Activated CD8-positive, alpha-beta T cell treated with anti-CD3 and anti-CD28 coated beads for 36 hours (primary cell): ENCODE results near the gene KDM5B. TPM values are rescaled to one million over a fixed set of nuclear protein-coding genes. Genes with fewer than 3 reads are reported as not detected.

ENCODE experiments used
- ATAC-seq: fragments of 200-7000 bp; cut with Tn5 transposase; one replicate; pipeline ENCODE4 v1.10.0; 2021; ENCODE audit warnings: mild to moderate bottlenecking, moderate library complexity
- CTCF ChIA-PET: fragments of 350-600 bp; sonication (Branson Sonifier 250); formaldehyde crosslinking; loops from one replicate; lab custom pipeline; 2021; ENCODE audit warnings: antibody characterized with exemption; lab: Charles Lee
- POLR2A ChIA-PET: fragments of 350-600 bp; sonication (Branson Sonifier 250); formaldehyde crosslinking; loops from one replicate; lab custom pipeline; 2021; ENCODE audit warnings: antibody characterized with exemption; lab: Charles Lee
- DNase-seq: peaks from one replicate; pipeline ENCODE4 v3.0.0-alpha.2; 2020
- H3K27ac Mint-ChIP-seq: one replicate; pipeline ENCODE4 v1.8.0; 2021; ENCODE audit warnings: mild to moderate bottlenecking, mixed read lengths
- H3K27me3 Mint-ChIP-seq: one replicate; pipeline ENCODE4 v1.8.0; 2021; ENCODE audit warnings: mixed read lengths
- H3K36me3 Mint-ChIP-seq: one replicate; pipeline ENCODE4 v1.8.0; 2021; ENCODE audit warnings: low read depth, mixed read lengths
- H3K4me1 Mint-ChIP-seq: one replicate; pipeline ENCODE4 v1.8.0; 2021; ENCODE audit warnings: low read depth, mixed read lengths
- H3K4me3 Mint-ChIP-seq: one replicate; pipeline ENCODE4 v1.8.0; 2021; ENCODE audit warnings: mild to moderate bottlenecking, moderate library complexity, mixed read lengths
- H3K9me3 Mint-ChIP-seq: one replicate; pipeline ENCODE4 v1.8.0; 2021; ENCODE audit warnings: mixed read lengths
- CTCF ChIP-seq: fragments of 200-600 bp; IDR thresholded peaks from one replicate; pipeline ENCODE4 v1.8.0; 2022; ENCODE audit warnings: antibody characterized with exemption, mild to moderate bottlenecking
- intact Hi-C: fragments of 100-400 bp; cut with micrococcal nuclease; formaldehyde crosslinking; loops from one replicate; pipeline ENCODE4 v1.10.0; 2022
- total RNA-seq, 2 experiments: library from RNA; stranded (reverse); gene quantifications; one replicate each; pipeline ENCODE4 v1.2.3, GENCODE V29; 2021

The KDM5B gene
- total RNA-seq, 2 experiments from 2014 or later, result 54.8 to 60.3 TPM

- TF ChIP-seq CTCF, result no peak
- ATAC-seq (no peak), DNase-seq (no peak)
- no peaks in the 10 kb centered on the region for H3K27me3 Mint-ChIP-seq
- H3K9me3 Mint-ChIP-seq, result no peaks in the 10 kb centered on the region
- peaks cover 29% of the 10 kb centered on the region for H3K4me1 Mint-ChIP-seq
- ChIA-PET CTCF (interaction anchor here (0.8 to 2.8 kb wide), 3 partner anchors 11 to 201 kb away, joined by 3 to 8 read pairs (median 3); no protein-coding TSS in a partner anchor), POLR2A (no interaction called here)
- peaks cover 3% of the 10 kb centered on the region for H3K36me3 Mint-ChIP-seq
- H3K27ac Mint-ChIP-seq, result no peak overlapping the region
- H3K4me3 Mint-ChIP-seq, result no peak overlapping the region
- intact Hi-C loops, result no loop called here
These were observed 21.4 kb downstream of the KDM5B start for GRCh38 chr1:202786804-202787203.

GRCh38 chr1:202781180-202781579, 27.0 kb downstream of the KDM5B start:
- ATAC-seq (no peak), DNase-seq (no peak)
- TF ChIP-seq CTCF, result no peak
- H3K36me3 Mint-ChIP-seq, result peaks cover 1% of the 10 kb centered on the region
- peaks cover 24% of the 10 kb centered on the region for H3K4me1 Mint-ChIP-seq
- H3K27ac Mint-ChIP-seq, result no peak overlapping the region
- H3K4me3 Mint-ChIP-seq, result no peak overlapping the region
- H3K9me3 Mint-ChIP-seq, result no peaks in the 10 kb centered on the region
- ChIA-PET CTCF (interaction anchor here (0.7 to 2.0 kb wide), 10 partner anchors 11 to 486 kb away, joined by 3 to 5 read pairs (median 3); no protein-coding TSS in a partner anchor), POLR2A (no interaction called here)
- intact Hi-C loops, result no loop called here
- H3K27me3 Mint-ChIP-seq, result no peaks in the 10 kb centered on the region

DNA sequence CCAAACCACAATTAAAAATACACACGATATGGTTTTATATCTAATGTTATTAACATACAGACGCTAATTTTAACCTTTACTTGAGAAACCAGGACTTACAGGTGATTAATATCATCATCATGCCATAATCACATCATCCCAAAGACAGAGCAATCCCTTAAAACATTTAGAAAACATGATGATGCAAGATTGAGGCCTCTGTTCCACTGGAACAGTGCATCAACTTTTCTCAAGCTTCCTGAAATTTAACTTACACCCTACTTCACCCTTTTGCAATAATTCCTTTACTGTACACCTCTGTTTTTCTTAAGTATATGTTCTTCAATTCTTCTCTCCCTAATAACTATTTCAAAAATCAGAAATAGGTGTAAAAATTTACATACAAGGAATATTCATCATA, 38.1 kb downstream of the KDM5B start:
- POLR2A ChIA-PET, result no interaction called here
- ATAC-seq (no peak), DNase-seq (no peak)
- intact Hi-C loops, result no loop called here
- H3K27ac Mint-ChIP-seq, result no peak overlapping the region
- no peak for TF ChIP-seq CTCF
- no peak overlapping the region for H3K4me3 Mint-ChIP-seq
- peaks cover 17% of the 10 kb centered on the region for H3K36me3 Mint-ChIP-seq
- no peaks in the 10 kb centered on the region for H3K4me1 Mint-ChIP-seq
- CTCF ChIA-PET, result no interaction called here
- no peaks in the 10 kb centered on the region for H3K27me3 Mint-ChIP-seq
- H3K9me3 Mint-ChIP-seq, result no peaks in the 10 kb centered on the region

GRCh38 chr1:202765721-202766120, 42.5 kb downstream of the KDM5B start:
- ChIA-PET POLR2A (interaction anchor here (0.7 kb wide), 1 partner anchor 11 kb away, joined by 3 read pairs; no protein-coding TSS in a partner anchor), CTCF (interaction anchor here (0.6 to 1.5 kb wide), 2 partner anchors 46 to 393 kb away, joined by 3 read pairs; no protein-coding TSS in a partner anchor)
- H3K9me3 Mint-ChIP-seq, result no peaks in the 10 kb centered on the region
- no peak for TF ChIP-seq CTCF
- no peak overlapping the region for H3K4me3 Mint-ChIP-seq
- intact Hi-C loops, result no loop called here
- no peak for ATAC-seq
- no peaks in the 10 kb centered on the region for H3K27me3 Mint-ChIP-seq
- H3K27ac Mint-ChIP-seq, result no peak overlapping the region
- H3K36me3 Mint-ChIP-seq, result peaks cover 13% of the 10 kb centered on the region
- H3K4me1 Mint-ChIP-seq, result no peaks in the 10 kb centered on the region
- DNase-seq, result no peak

GRCh38 chr1:202762019-202762418, 46.2 kb downstream of the KDM5B start:
- H3K4me3 Mint-ChIP-seq, result no peak overlapping the region
- ATAC-seq (no peak), DNase-seq (no peak)
- peaks cover 24% of the 10 kb centered on the region for H3K36me3 Mint-ChIP-seq
- no peaks in the 10 kb centered on the region for H3K9me3 Mint-ChIP-seq
- no peak for TF ChIP-seq CTCF
- ChIA-PET CTCF (interaction anchor here (0.7 to 1.2 kb wide), 2 partner anchors 101 to 234 kb away, joined by 3 read pairs; no protein-coding TSS in a partner anchor), POLR2A (interaction anchor here (0.6 kb wide), 1 partner anchor 196 kb away, joined by 3 read pairs; no protein-coding TSS in a partner anchor)
- no peaks in the 10 kb centered on the region for H3K27me3 Mint-ChIP-seq
- no peaks in the 10 kb centered on the region for H3K4me1 Mint-ChIP-seq
- H3K27ac Mint-ChIP-seq, result no peak overlapping the region
- intact Hi-C loops, result no loop called here
